ENCODE data around the gene MEIG1. TPM values are rescaled to one million over a fixed set of nuclear protein-coding genes. Genes with fewer than 3 reads are reported as not detected.

The MEIG1 gene
- total RNA-seq, 1 donor from 2014 or later, result not detected

Other genes with a start within 250 kb of the MEIG1 start
- 77.9 TPM for gene FAM107B, start 184.5 kb upstream of the MEIG1 start, total RNA-seq
- gene CDNF, start 121.4 kb upstream of the MEIG1 start, total RNA-seq, result 0.82 TPM
- gene HSPA14, start 121.1 kb upstream of the MEIG1 start, total RNA-seq, result 14.7 TPM
- 31.4 TPM for gene MSANTD7, start 121.1 kb upstream of the MEIG1 start, total RNA-seq
- 34.6 TPM for gene SUV39H2, start 80.5 kb upstream of the MEIG1 start, total RNA-seq
- gene DCLRE1C, start 5.3 kb upstream of the MEIG1 start, total RNA-seq, result 8.2 TPM
- 0.41 TPM for gene OLAH, start 84.6 kb downstream of the MEIG1 start, total RNA-seq
- 10.6 TPM for gene ACBD7, start 129.4 kb downstream of the MEIG1 start, total RNA-seq
- gene RPP38, start 138.0 kb downstream of the MEIG1 start, total RNA-seq, result 6.9 TPM
- 62.0 TPM for gene NMT2, start 209.3 kb downstream of the MEIG1 start, total RNA-seq

Measured in frontal cortex (tissue), 1 donor.